CD4-positive, alpha-beta T cell (primary cell): ENCODE data around the gene RBM5. TPM values are rescaled to one million over a fixed set of nuclear protein-coding genes. Genes with fewer than 3 reads are reported as not detected.

Experiments
- ATAC-seq: fragments of 200-7000 bp; cut with Tn5 transposase; one replicate; pipeline ENCODE4 v1.10.0; 2022; ENCODE audit warnings: mild to moderate bottlenecking; ENCODE audit not compliant: poor library complexity
- CTCF ChIA-PET: fragments of 350-600 bp; sonication (Branson Sonifier 250); formaldehyde crosslinking; loops from one replicate; lab custom pipeline; 2021; ENCODE audit warnings: antibody characterized with exemption, inconsistent platforms; lab: Charles Lee
- POLR2A ChIA-PET: fragments of 350-600 bp; sonication (Branson Sonifier 250); formaldehyde crosslinking; loops from one replicate; lab custom pipeline; 2021; ENCODE audit warnings: antibody characterized with exemption, inconsistent platforms; lab: Charles Lee
- DNase-seq, 14 experiments: peaks; one replicate each; pipeline ENCODE4 v3.0.0-alpha.2; 2013 to 2020; ENCODE audit warnings: mixed read lengths in 2 of 14
- H3K27ac ChIP-seq, 2 donors: one replicate each; pipeline versions ENCODE4 v1.5.1 to v1.7.0; 2013; ENCODE audit warnings: low read length in 2 of 2, low read depth in 1 of 2, mild to moderate bottlenecking in 1 of 2
- H3K27me3 ChIP-seq, 2 experiments: 1 replicate in 1 of 2; 2 replicates in 1 of 2; pipeline versions ENCODE4 v1.6.1 to v1.7.0; 2013; ENCODE audit warnings: low read length in 2 of 2, control low read depth in 1 of 2, mild to moderate bottlenecking in 1 of 2, moderate library complexity in 1 of 2; ENCODE audit not compliant: insufficient read depth in 2 of 2, control insufficient read depth in 1 of 2
- H3K36me3 ChIP-seq: one replicate; pipeline ENCODE4 v1.6.1; 2013; ENCODE audit warnings: low read length, control low read depth; ENCODE audit not compliant: insufficient read depth
- H3K4me1 ChIP-seq: one replicate; pipeline ENCODE4 v1.6.1; 2013; ENCODE audit warnings: low read length, control low read depth; ENCODE audit not compliant: insufficient read depth
- H3K4me3 ChIP-seq: one replicate; pipeline ENCODE4 v1.5.1; 2013; ENCODE audit warnings: mild to moderate bottlenecking, low read length, moderate library complexity
- H3K9me3 ChIP-seq, 2 experiments: 1 replicate in 1 of 2; 2 replicates in 1 of 2; pipeline versions ENCODE4 v1.6.1 to v1.7.0; 2013; ENCODE audit warnings: low read length in 2 of 2, mild to moderate bottlenecking in 2 of 2, control low read depth in 1 of 2, moderate library complexity in 1 of 2; ENCODE audit not compliant: control insufficient read depth in 1 of 2, insufficient read depth in 1 of 2
- H3K27ac Mint-ChIP-seq: one replicate; pipeline ENCODE4 v1.8.0; 2020; ENCODE audit warnings: mixed read lengths
- H3K27me3 Mint-ChIP-seq: one replicate; pipeline ENCODE4 v1.8.0; 2021; ENCODE audit warnings: mixed read lengths
- H3K36me3 Mint-ChIP-seq: one replicate; pipeline ENCODE4 v1.8.0; 2021; ENCODE audit warnings: low read depth, mixed read lengths
- H3K4me1 Mint-ChIP-seq: one replicate; pipeline ENCODE4 v1.8.0; 2021; ENCODE audit warnings: low read depth, mixed read lengths
- H3K4me3 Mint-ChIP-seq: one replicate; pipeline ENCODE4 v1.8.0; 2020; ENCODE audit warnings: mild to moderate bottlenecking, mixed read lengths
- H3K9me3 Mint-ChIP-seq: one replicate; pipeline ENCODE4 v1.8.0; 2020; ENCODE audit warnings: mixed read lengths
- CTCF ChIP-seq: fragments of 200-600 bp; IDR thresholded peaks from one replicate; pipeline ENCODE4 v1.8.0; 2022; ENCODE audit warnings: antibody characterized with exemption, mild to moderate bottlenecking
- intact Hi-C, 2 experiments: fragments of 100-400 bp; cut with DNase I in 1 of 2; cut with micrococcal nuclease in 1 of 2; formaldehyde crosslinking; loops; one replicate each; pipeline versions ENCODE4 v1.15.1 to v1.9.0; 2023 to 2025; cut with DNase I, micrococcal nuclease
- total RNA-seq, 174 experiments: library from RNA in 2 of 174; stranded (reverse) in 2 of 174; gene quantifications; one replicate each; pipeline ENCODE4 v1.2.3 and lab custom pipeline; 2021 to 2026

The RBM5 gene
- total RNA-seq, 2 experiments from 2014 or later = 324 to 330 TPM

GRCh38 chr3:50150404-50150750 is 61.7 kb downstream of the RBM5 start:
- Histone ChIP-seq H3K9me3 (no peaks in the 10 kb centered on the region), H3K27ac (no peak overlapping the region), H3K36me3 (no peaks in the 10 kb centered on the region), H3K4me3 (no peak overlapping the region), H3K4me1 (peaks cover 7% of the 10 kb centered on the region), H3K27me3 (peaks cover 8 to 10% of the 10 kb centered on the region in 2 experiments)
- Mint-ChIP-seq H3K4me1 (peaks cover 14% of the 10 kb centered on the region), H3K27ac (no peak overlapping the region), H3K27me3 (peaks cover 19% of the 10 kb centered on the region), H3K36me3 (no peaks in the 10 kb centered on the region), H3K9me3 (no peaks in the 10 kb centered on the region), H3K4me3 (no peak overlapping the region)
- ATAC-seq = no peak
- TF ChIP-seq CTCF = no peak
- ChIA-PET POLR2A (no interaction called here), CTCF (no interaction called here)
- intact Hi-C loops = no loop called here
- DNase-seq = no peak

GRCh38 chr3:50150863-50151686 is 62.4 kb downstream of the RBM5 start:
- DNase-seq (no peak), ATAC-seq (no peak)
- POLR2A ChIA-PET = no interaction called here
- H3K9me3 Mint-ChIP-seq = no peaks in the 10 kb centered on the region
- no peak overlapping the region for H3K27ac Mint-ChIP-seq
- CTCF ChIA-PET = no interaction called here
- Histone ChIP-seq H3K27me3 (peaks cover 15 to 17% of the 10 kb centered on the region in 2 experiments), H3K4me1 (peaks cover 14% of the 10 kb centered on the region), H3K27ac (no peak overlapping the region), H3K4me3 (no peak overlapping the region), H3K36me3 (no peaks in the 10 kb centered on the region), H3K9me3 (peaks cover 0 to 2% of the 10 kb centered on the region in 2 experiments)
- no peak overlapping the region for H3K4me3 Mint-ChIP-seq
- TF ChIP-seq CTCF = no peak
- intact Hi-C loops = no loop called here
- H3K36me3 Mint-ChIP-seq = no peaks in the 10 kb centered on the region
- peaks cover 20% of the 10 kb centered on the region for H3K4me1 Mint-ChIP-seq
- H3K27me3 Mint-ChIP-seq = peaks cover 26% of the 10 kb centered on the region

GRCh38 chr3:50151728-50152127 is 63.0 kb downstream of the RBM5 start:
- no peaks in the 10 kb centered on the region for H3K36me3 ChIP-seq
- intact Hi-C loops = no loop called here
- Mint-ChIP-seq H3K4me3 (no peak overlapping the region), H3K9me3 (no peaks in the 10 kb centered on the region), H3K27me3 (peaks cover 32% of the 10 kb centered on the region), H3K4me1 (peaks cover 22% of the 10 kb centered on the region), H3K36me3 (no peaks in the 10 kb centered on the region), H3K27ac (no peak overlapping the region)
- TF ChIP-seq CTCF = no peak
- no peak for DNase-seq
- peaks cover 21 to 23% of the 10 kb centered on the region in 2 experiments for H3K27me3 ChIP-seq
- no peak for ATAC-seq
- peaks cover 0 to 5% of the 10 kb centered on the region in 2 experiments for H3K9me3 ChIP-seq
- no peak overlapping the region for H3K27ac ChIP-seq
- POLR2A ChIA-PET = no interaction called here
- no peak overlapping the region for H3K4me3 ChIP-seq
- peaks cover 21% of the 10 kb centered on the region for H3K4me1 ChIP-seq
- CTCF ChIA-PET = no interaction called here
